WTC11 (cell line): ENCODE results near the gene SNTB2. TPM values are rescaled to one million over a fixed set of nuclear protein-coding genes. Genes with fewer than 3 reads are reported as not detected.

Experiments
- ATAC-seq: fragments of 200-7000 bp; cut with Tn5 transposase; 2 replicates; pipeline ENCODE4 v1.10.0; 2021; ENCODE audit warnings: mild to moderate bottlenecking, moderate library complexity
- CTCF ChIA-PET: fragments of 300-600 bp; sonication (Branson Sonifier 250); formaldehyde crosslinking; loops from one replicate; lab custom pipeline; 2021; ENCODE audit warnings: antibody characterized with exemption; lab: Charles Lee
- POLR2A ChIA-PET: fragments of 350-600 bp; sonication (Branson Sonifier 250); formaldehyde crosslinking; loops from one replicate; lab custom pipeline; 2021; ENCODE audit warnings: antibody characterized with exemption; lab: Charles Lee
- DNase-seq: peaks from one replicate; pipeline ENCODE4 v3.0.0; 2021; ENCODE audit warnings: low spot score
- H3K27ac Mint-ChIP-seq: 2 replicates; pipeline ENCODE4 v1.8.0; 2021; ENCODE audit warnings: mixed read lengths
- H3K27me3 Mint-ChIP-seq: 2 replicates; pipeline ENCODE4 v1.8.0; 2021; ENCODE audit warnings: low read depth, mild to moderate bottlenecking, moderate library complexity, mixed read lengths
- H3K36me3 Mint-ChIP-seq: 2 replicates; pipeline ENCODE4 v1.8.0; 2021; ENCODE audit warnings: mixed read lengths
- H3K4me1 Mint-ChIP-seq: 2 replicates; pipeline ENCODE4 v1.8.0; 2022; ENCODE audit warnings: mixed read lengths
- H3K4me3 Mint-ChIP-seq: 2 replicates; pipeline ENCODE4 v1.8.0; 2021; ENCODE audit warnings: mild to moderate bottlenecking, moderate library complexity, mixed read lengths
- H3K9me3 Mint-ChIP-seq: 2 replicates; pipeline ENCODE4 v1.8.0; 2021; ENCODE audit warnings: mixed read lengths
- ATF1 ChIP-seq: sonication (generic); formaldehyde crosslinking; IDR thresholded peaks from 2 replicates; pipeline ENCODE4 v1.8.1; 2023; ENCODE audit warnings: mild to moderate bottlenecking, moderate library complexity, missing genetic modification reagents
- EMX1 ChIP-seq: fragments of 250-450 bp; sonication (Bioruptor Pico); IDR thresholded peaks from 2 replicates; pipeline ENCODE4 v1.8.0; 2021; ENCODE audit warnings: mild to moderate bottlenecking
- GTF2I ChIP-seq: fragments of 250-450 bp; sonication (Bioruptor Pico); conservative IDR thresholded peaks from 2 replicates; pipeline ENCODE4 v1.4.0; 2021; ENCODE audit warnings: mild to moderate bottlenecking
- MXD4 ChIP-seq: fragments of 250-450 bp; sonication (Bioruptor Pico); IDR thresholded peaks from 2 replicates; pipeline ENCODE4 v1.8.0; 2021; ENCODE audit warnings: mild to moderate bottlenecking, moderate library complexity, borderline replicate concordance
- NFATC4 ChIP-seq: fragments of 250-450 bp; sonication (Bioruptor Pico); IDR thresholded peaks from 2 replicates; pipeline ENCODE4 v1.9.0; 2021; ENCODE audit warnings: mild to moderate bottlenecking
- NR1H2 ChIP-seq: sonication (generic); formaldehyde crosslinking; IDR thresholded peaks from 2 replicates; pipeline ENCODE4 v1.9.0; 2021; ENCODE audit warnings: mild to moderate bottlenecking, moderate library complexity, missing genetic modification reagents
- TCF7 ChIP-seq: sonication (generic); formaldehyde crosslinking; IDR thresholded peaks from 2 replicates; pipeline ENCODE4 v1.8.0; 2022; ENCODE audit warnings: mild to moderate bottlenecking, low read depth, missing genetic modification reagents, moderate library complexity
- ZNF121 ChIP-seq: sonication (generic); formaldehyde crosslinking; IDR thresholded peaks from 2 replicates; pipeline ENCODE4 v1.8.0; 2023; ENCODE audit warnings: missing genetic modification reagents
- ZNF396 ChIP-seq: fragments of 250-450 bp; sonication (Bioruptor Pico); IDR thresholded peaks from 2 replicates; pipeline ENCODE4 v1.8.0; 2021; ENCODE audit warnings: mild to moderate bottlenecking, moderate library complexity, borderline replicate concordance
- ZNF416 ChIP-seq: fragments of 250-450 bp; sonication (Bioruptor Pico); IDR thresholded peaks from 2 replicates; pipeline ENCODE4 v1.9.0; 2021; ENCODE audit warnings: mild to moderate bottlenecking, inconsistent platforms
- ZNF423 ChIP-seq: fragments of 250-450 bp; sonication (Bioruptor Pico); IDR thresholded peaks from 2 replicates; pipeline ENCODE4 v2.1.2; 2022; ENCODE audit warnings: mild to moderate bottlenecking, moderate library complexity
- total RNA-seq: library from RNA; stranded (reverse); gene quantifications from 3 replicates; pipeline ENCODE4 v1.2.3, GENCODE V29; 2021
- TF ChIP-seq, protein P1 (sequence below): sonication (generic); formaldehyde crosslinking; IDR thresholded peaks from 2 replicates; pipeline ENCODE4 v1.8.1; 2022; ENCODE audit warnings: mild to moderate bottlenecking, moderate library complexity, missing genetic modification reagents
- TF ChIP-seq, protein P2 (sequence below): sonication (generic); formaldehyde crosslinking; IDR thresholded peaks from 2 replicates; pipeline ENCODE4 v1.8.1; 2023; ENCODE audit warnings: mild to moderate bottlenecking, missing genetic modification reagents
- TF ChIP-seq, protein P3 (sequence below): sonication (generic); formaldehyde crosslinking; IDR thresholded peaks from 2 replicates; pipeline ENCODE4 v1.8.0; 2022; ENCODE audit warnings: mild to moderate bottlenecking, missing genetic modification reagents
- TF ChIP-seq, protein P4 (sequence below): fragments of 250-450 bp; sonication (Bioruptor Pico); IDR thresholded peaks from 2 replicates; pipeline ENCODE4 v1.9.0; 2021; ENCODE audit warnings: mild to moderate bottlenecking
- TF ChIP-seq, protein P5 (sequence below): sonication (generic); formaldehyde crosslinking; IDR thresholded peaks from 2 replicates; pipeline ENCODE4 v1.8.1; 2022; ENCODE audit warnings: missing genetic modification reagents, borderline replicate concordance
- TF ChIP-seq, protein P6 (sequence below): fragments of 250-450 bp; sonication (Bioruptor Pico); IDR thresholded peaks from 2 replicates; pipeline ENCODE4 v1.8.0; 2021; ENCODE audit warnings: mild to moderate bottlenecking
- TF ChIP-seq, protein P7 (sequence below): sonication (generic); formaldehyde crosslinking; IDR thresholded peaks from 2 replicates; pipeline ENCODE4 v1.8.1; 2022; ENCODE audit warnings: mild to moderate bottlenecking, missing genetic modification reagents, moderate library complexity, borderline replicate concordance

SNTB2 gene
- total RNA-seq, 1 experiment from 2014 or later: 23.7 TPM

DNA sequence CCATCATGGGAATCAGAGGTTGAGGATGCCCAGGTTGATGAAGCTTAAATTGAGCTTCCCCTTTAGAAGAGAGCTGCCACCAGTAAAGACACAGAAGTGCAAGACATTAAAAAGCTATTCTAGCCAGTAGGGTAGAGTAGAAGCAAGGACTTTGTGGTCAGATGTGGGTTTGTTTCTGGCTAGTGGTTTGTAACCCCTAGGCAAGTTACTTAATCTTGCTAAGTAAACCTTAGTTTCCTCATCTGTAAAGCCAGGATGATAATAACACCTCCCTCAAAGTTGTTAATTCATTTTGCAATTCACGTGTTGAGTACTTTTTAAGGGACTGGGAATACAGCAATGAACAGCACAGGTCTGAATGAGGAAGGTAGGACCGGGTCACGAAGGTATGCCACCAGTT, 3.6 kb downstream of the SNTB2 start (continued):
- TF ChIP-seq, protein P1, sequence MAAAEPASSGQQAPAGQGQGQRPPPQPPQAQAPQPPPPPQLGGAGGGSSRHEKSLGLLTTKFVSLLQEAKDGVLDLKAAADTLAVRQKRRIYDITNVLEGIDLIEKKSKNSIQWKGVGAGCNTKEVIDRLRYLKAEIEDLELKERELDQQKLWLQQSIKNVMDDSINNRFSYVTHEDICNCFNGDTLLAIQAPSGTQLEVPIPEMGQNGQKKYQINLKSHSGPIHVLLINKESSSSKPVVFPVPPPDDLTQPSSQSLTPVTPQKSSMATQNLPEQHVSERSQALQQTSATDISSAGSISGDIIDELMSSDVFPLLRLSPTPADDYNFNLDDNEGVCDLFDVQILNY (CRISPR knock-in tag): no peak

DNA sequence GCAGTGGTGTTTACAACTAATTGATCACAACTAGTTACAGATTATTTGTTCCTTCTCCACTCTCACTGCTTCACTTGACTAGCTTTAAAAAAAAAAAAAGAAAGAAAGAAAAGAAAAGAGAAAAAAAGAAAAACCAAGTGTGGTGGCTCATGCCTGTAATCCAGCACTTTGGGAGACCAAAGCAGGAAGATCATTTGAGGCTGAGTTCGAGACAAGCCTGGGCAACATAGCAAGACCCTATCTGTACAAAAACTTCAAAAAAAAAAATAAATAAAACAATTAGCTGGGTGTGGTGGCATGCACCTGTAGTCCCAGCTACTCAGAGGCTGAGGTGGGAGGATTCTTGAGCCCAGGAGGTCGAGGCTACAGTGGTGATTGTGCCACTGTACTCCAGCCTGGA, 4.2 kb downstream of the SNTB2 start:
- peaks cover 24% of the 10 kb centered on the region for H3K4me1 Mint-ChIP-seq
- ATAC-seq: no peak
- no peaks in the 10 kb centered on the region for H3K27me3 Mint-ChIP-seq
- H3K4me3 Mint-ChIP-seq: no peak overlapping the region
- H3K36me3 Mint-ChIP-seq: peaks cover 5% of the 10 kb centered on the region
- H3K27ac Mint-ChIP-seq: peak overlapping the region; percentile 74
- TF ChIP-seq EMX1 (CRISPR knock-in tag): no peak
- TF ChIP-seq, protein P2, sequence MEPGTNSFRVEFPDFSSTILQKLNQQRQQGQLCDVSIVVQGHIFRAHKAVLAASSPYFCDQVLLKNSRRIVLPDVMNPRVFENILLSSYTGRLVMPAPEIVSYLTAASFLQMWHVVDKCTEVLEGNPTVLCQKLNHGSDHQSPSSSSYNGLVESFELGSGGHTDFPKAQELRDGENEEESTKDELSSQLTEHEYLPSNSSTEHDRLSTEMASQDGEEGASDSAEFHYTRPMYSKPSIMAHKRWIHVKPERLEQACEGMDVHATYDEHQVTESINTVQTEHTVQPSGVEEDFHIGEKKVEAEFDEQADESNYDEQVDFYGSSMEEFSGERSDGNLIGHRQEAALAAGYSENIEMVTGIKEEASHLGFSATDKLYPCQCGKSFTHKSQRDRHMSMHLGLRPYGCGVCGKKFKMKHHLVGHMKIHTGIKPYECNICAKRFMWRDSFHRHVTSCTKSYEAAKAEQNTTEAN (CRISPR knock-in tag): no peak
- TF ChIP-seq, protein P3, sequence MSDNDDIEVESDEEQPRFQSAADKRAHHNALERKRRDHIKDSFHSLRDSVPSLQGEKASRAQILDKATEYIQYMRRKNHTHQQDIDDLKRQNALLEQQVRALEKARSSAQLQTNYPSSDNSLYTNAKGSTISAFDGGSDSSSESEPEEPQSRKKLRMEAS (CRISPR knock-in tag): no peak
- no peak for DNase-seq
- no peaks in the 10 kb centered on the region for H3K9me3 Mint-ChIP-seq
- ChIA-PET CTCF (interaction anchor here (1.0 to 1.1 kb wide), 3 partner anchors 20 to 58 kb away, joined by 3 to 6 read pairs (median 3); no protein-coding TSS in a partner anchor), POLR2A (interaction anchor here (0.6 kb wide), 2 partner anchors 50 to 58 kb away, joined by 4 to 7 read pairs; no protein-coding TSS in a partner anchor)

DNA sequence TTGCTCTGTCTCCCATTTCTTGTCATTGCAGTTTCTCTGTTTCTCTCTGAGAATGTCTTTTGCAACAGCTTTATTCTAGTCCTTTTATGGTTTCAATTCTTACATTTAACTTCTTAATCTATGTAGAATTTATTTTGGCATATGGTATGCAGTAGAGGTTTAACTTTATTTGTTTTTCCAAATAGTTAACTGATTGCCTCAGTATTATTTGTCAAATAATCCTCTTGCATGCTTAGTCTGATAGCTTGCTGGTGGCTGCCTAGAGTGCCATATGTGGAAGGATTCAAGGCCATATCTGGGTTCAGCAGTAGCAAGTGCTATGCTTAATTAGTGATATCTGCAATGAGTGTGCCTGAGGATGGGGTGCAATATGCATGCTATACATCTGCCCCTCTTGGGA, 6.9 kb downstream of the SNTB2 start:
- DNase-seq: no peak
- ChIA-PET POLR2A (no interaction called here), CTCF (no interaction called here)
- H3K9me3 Mint-ChIP-seq: no peaks in the 10 kb centered on the region
- ATAC-seq: no peak
- H3K27me3 Mint-ChIP-seq: no peaks in the 10 kb centered on the region
- no peak overlapping the region for H3K27ac Mint-ChIP-seq
- TF ChIP-seq, protein P1 (CRISPR knock-in tag): no peak
- TF ChIP-seq ZNF416 (CRISPR knock-in tag) (no peak), GTF2I (CRISPR knock-in tag) (no peak)
- H3K36me3 Mint-ChIP-seq: peaks cover 5% of the 10 kb centered on the region
- H3K4me3 Mint-ChIP-seq: no peak overlapping the region
- H3K4me1 Mint-ChIP-seq: peaks cover 12% of the 10 kb centered on the region

DNA sequence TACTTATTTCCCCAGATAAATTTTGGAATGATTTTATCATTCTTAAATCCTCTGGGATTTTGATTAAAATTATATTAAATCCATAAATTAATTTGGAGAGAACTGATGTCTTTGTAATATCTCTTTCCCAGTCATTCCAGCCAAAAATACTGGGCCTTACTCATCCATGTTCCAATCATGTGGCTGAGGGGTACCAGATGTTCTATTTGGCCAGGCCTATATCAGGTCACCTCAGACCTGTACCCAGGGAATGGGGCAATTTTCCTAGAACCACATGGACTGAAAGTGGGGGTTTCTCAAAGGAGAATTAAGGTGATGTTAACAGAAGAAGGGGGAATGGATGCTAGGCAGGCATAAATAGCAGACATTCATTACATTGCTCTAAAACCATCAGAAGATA, 7.5 kb downstream of the SNTB2 start:
- Mint-ChIP-seq H3K27ac (no peak overlapping the region), H3K9me3 (no peaks in the 10 kb centered on the region), H3K27me3 (no peaks in the 10 kb centered on the region), H3K4me3 (no peak overlapping the region), H3K4me1 (peaks cover 8% of the 10 kb centered on the region), H3K36me3 (peaks cover 5% of the 10 kb centered on the region)
- ChIA-PET POLR2A (no interaction called here), CTCF (no interaction called here)
- no peak for DNase-seq
- ATAC-seq: no peak
- no peak for TF ChIP-seq NR1H2
- TF ChIP-seq TCF7: no peak
- TF ChIP-seq ZNF396 (CRISPR knock-in tag): no peak
- TF ChIP-seq, protein P4, sequence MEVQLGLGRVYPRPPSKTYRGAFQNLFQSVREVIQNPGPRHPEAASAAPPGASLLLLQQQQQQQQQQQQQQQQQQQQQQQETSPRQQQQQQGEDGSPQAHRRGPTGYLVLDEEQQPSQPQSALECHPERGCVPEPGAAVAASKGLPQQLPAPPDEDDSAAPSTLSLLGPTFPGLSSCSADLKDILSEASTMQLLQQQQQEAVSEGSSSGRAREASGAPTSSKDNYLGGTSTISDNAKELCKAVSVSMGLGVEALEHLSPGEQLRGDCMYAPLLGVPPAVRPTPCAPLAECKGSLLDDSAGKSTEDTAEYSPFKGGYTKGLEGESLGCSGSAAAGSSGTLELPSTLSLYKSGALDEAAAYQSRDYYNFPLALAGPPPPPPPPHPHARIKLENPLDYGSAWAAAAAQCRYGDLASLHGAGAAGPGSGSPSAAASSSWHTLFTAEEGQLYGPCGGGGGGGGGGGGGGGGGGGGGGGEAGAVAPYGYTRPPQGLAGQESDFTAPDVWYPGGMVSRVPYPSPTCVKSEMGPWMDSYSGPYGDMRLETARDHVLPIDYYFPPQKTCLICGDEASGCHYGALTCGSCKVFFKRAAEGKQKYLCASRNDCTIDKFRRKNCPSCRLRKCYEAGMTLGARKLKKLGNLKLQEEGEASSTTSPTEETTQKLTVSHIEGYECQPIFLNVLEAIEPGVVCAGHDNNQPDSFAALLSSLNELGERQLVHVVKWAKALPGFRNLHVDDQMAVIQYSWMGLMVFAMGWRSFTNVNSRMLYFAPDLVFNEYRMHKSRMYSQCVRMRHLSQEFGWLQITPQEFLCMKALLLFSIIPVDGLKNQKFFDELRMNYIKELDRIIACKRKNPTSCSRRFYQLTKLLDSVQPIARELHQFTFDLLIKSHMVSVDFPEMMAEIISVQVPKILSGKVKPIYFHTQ (CRISPR knock-in tag): no peak
- no peak for TF ChIP-seq NFATC4 (CRISPR knock-in tag)
- TF ChIP-seq ZNF423 (CRISPR knock-in tag): no peak
- TF ChIP-seq, protein P2 (CRISPR knock-in tag): no peak
- TF ChIP-seq MXD4 (CRISPR knock-in tag): no peak
- no peak for TF ChIP-seq ZNF121 (CRISPR knock-in tag)
- TF ChIP-seq, protein P5, sequence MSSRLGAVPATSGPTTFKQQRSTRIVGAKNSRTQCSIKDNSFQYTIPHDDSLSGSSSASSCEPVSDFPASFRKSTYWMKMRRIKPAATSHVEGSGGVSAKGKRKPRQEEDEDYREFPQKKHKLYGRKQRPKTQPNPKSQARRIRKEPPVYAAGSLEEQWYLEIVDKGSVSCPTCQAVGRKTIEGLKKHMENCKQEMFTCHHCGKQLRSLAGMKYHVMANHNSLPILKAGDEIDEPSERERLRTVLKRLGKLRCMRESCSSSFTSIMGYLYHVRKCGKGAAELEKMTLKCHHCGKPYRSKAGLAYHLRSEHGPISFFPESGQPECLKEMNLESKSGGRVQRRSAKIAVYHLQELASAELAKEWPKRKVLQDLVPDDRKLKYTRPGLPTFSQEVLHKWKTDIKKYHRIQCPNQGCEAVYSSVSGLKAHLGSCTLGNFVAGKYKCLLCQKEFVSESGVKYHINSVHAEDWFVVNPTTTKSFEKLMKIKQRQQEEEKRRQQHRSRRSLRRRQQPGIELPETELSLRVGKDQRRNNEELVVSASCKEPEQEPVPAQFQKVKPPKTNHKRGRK (CRISPR knock-in tag): no peak
- TF ChIP-seq, protein P6, sequence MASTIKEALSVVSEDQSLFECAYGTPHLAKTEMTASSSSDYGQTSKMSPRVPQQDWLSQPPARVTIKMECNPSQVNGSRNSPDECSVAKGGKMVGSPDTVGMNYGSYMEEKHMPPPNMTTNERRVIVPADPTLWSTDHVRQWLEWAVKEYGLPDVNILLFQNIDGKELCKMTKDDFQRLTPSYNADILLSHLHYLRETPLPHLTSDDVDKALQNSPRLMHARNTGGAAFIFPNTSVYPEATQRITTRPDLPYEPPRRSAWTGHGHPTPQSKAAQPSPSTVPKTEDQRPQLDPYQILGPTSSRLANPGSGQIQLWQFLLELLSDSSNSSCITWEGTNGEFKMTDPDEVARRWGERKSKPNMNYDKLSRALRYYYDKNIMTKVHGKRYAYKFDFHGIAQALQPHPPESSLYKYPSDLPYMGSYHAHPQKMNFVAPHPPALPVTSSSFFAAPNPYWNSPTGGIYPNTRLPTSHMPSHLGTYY (CRISPR knock-in tag): no peak
- TF ChIP-seq ATF1 (CRISPR knock-in tag): no peak
- TF ChIP-seq, protein P7, sequence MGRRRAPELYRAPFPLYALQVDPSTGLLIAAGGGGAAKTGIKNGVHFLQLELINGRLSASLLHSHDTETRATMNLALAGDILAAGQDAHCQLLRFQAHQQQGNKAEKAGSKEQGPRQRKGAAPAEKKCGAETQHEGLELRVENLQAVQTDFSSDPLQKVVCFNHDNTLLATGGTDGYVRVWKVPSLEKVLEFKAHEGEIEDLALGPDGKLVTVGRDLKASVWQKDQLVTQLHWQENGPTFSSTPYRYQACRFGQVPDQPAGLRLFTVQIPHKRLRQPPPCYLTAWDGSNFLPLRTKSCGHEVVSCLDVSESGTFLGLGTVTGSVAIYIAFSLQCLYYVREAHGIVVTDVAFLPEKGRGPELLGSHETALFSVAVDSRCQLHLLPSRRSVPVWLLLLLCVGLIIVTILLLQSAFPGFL: no peak
